Measurements from ENCODE around the gene ZSWIM4.
"Not testable (repeated sequence)": the region's sequence is repeated elsewhere in the genome, so short reads cannot be mapped to it uniquely, and the experiment has no call there.

Gene ZSWIM4

DNA sequence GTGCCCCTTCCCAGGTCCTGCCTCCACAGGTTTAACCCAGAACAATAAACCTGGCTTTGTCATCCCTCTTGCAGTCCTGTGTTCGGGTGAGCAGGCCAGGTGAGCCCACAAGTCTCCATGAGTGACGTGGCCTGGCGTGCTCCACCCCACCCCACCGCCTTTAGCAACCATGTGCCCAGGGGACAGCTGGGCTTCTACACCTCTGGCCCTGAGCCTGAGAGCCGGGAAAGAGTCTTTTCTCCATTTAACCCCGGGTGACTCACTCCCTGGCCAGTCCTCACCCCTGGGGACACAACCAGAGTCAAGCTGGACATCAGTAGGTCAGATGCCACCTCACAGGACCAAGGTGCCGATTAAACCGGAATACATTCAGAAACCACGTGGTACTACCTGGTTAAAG, 16.8 kb upstream of the ZSWIM4 start:
- no peak for DNase-seq (ENCODE audit: low read depth)

- no peak for DNase-seq (ENCODE audit: low read depth)
Measured at GRCh38 chr19:13778847-13779246, 16.4 kb upstream of the ZSWIM4 start.

DNA sequence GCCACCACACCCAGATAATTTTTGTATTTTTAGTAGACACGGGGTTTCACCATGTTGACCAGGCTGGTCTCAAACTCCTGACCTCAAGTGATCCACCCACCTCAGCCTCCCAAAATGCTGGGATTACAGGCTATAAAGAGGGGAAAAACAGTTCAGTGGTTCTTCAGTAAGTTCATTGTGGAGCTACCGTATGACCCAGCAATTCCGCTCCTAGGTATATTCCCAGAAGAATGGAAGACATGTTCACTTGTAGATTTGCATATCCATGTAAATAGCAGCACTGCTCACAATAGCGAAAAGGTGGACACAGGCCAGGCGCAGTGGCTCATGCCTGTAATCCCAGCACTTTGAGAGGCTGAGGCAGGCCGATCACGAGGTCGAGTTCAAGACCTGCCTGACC, 15.4 kb upstream of the ZSWIM4 start:
- DNase-seq (ENCODE audit: low read depth) = not testable (repeated sequence)

DNA sequence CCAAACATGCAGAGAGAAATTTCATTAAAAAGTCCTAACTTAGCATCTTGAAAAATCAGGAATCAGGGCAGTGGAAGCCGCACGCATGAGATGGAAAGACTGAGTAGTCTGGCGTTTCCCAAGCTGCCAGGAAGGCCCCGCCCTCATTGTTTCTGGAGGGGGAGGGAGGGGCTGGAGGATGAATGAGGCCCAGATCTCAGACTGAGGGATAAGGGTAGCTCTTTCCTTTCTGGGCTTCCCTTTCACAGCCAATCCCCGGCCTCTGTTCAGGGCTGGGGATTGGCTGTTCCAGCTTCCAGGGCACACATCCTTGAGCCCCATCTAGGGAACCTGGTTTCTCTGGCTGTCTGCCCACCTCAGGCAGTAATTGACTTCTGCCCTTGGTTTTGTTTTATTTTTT, 13.7 kb upstream of the ZSWIM4 start:
- no peak for DNase-seq (ENCODE audit: low read depth)

GRCh38 chr19:13782537-13782936, 12.7 kb upstream of the ZSWIM4 start:
- DNase-seq (ENCODE audit: low read depth) = no peak

- no peak for DNase-seq (ENCODE audit: low read depth)
Measured at GRCh38 chr19:13783565-13784500, 11.4 kb upstream of the ZSWIM4 start.

DNA sequence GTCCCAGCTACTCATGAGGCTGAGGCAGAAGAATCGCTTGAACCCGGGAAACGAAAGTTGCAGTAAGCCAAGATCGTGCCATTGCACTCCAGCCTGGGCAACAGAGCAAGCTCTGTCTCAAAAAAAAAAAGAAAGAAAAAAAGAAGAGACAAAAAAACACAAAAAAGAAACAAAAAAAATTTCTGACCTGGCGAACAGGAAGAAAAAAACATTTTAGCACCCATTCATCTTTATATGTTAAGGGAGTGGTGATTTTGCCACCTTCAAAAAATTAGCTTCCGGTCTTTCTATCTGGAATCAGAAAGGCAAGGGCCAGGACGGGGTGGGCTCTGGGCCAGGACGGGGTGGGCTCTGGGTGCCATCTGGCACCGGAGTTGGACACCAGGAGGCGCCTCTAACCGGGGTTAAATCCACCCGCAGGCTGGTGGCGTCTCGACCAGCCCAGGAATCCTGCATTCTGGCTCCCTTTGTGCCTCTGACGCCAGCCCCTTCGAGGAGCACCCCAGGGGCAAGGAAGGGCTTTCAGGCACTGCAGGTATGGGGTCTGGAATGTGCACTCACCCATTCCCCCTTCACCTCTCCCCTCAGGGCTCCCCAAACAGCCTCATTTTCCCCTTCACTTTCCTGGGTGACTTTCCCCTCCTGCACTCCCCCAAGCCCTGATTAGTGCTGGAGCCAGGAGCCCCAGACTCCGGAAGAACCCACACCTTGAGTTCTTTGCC, 10.4 kb upstream of the ZSWIM4 start:
- DNase-seq (ENCODE audit: low read depth) = peak; percentile 64

DNA sequence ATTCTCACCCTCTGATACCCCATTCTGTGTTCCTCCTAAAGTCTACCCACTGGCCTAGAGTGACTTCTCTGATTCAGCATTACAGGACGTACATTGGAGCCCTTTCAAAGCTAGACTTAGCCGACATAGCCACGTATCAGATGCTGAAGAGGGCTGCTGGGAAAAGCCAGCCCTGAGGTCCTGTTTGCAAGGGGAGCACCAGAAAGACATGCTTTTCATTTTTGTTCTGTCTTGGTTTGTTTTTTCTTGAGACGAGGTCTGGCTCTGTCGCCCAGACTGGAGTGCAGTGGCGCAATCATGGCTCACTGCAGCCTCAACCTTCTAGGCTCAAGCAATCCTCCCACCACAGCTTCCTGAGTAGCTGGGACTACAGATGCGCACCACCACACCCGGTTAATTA, 6.3 kb upstream of the ZSWIM4 start:
- DNase-seq (ENCODE audit: low read depth) = no peak

DNA sequence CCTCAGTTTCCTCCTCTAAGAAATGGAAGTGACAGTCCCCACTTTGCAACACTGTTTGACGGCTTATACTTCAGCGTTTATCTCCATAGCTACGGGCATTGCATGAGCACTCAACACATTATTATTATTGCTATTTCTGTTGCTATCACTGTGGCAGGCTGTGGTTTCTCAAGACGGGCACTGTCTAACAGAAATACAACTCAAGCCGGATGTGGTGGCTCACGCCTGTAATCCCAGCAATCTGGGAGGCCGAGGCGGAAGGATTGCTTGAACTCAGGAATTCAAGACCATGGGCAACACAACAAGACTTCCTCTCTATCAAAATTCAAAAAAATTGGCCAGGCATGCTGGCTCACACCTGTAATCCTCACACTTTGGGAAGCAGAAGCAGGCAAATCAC, 4.9 kb upstream of the ZSWIM4 start:
- DNase-seq (ENCODE audit: low read depth) = no peak

DNA sequence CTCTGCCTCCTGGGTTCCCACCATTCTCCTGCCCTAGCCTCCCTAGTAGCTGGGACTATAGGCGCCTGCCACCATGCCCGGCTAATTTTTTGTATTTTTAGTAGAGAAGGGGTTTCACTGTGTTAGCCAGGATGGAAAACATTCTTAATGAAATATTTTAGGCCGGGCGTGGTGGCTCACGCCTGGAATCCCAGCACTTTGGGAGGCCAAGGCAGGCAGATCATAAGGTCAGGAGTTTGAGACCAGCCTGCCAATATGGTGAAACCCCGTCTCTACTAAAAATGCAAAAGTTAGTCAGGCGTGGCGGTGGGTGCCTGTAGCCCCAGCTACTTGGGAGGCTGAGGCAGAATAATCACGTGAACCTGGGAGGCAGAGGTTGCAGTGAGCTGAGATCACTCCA, 1.9 kb upstream of the ZSWIM4 start:
- DNase-seq (ENCODE audit: low read depth) = not testable (repeated sequence)

GRCh38 chr19:13794398-13794756, 866 bp upstream of the ZSWIM4 start:
- DNase-seq (ENCODE audit: low read depth) = no peak

GRCh38 chr19:13795595-13796300, 505 bp downstream of the ZSWIM4 start:
- no peak for DNase-seq (ENCODE audit: low read depth)

DNA sequence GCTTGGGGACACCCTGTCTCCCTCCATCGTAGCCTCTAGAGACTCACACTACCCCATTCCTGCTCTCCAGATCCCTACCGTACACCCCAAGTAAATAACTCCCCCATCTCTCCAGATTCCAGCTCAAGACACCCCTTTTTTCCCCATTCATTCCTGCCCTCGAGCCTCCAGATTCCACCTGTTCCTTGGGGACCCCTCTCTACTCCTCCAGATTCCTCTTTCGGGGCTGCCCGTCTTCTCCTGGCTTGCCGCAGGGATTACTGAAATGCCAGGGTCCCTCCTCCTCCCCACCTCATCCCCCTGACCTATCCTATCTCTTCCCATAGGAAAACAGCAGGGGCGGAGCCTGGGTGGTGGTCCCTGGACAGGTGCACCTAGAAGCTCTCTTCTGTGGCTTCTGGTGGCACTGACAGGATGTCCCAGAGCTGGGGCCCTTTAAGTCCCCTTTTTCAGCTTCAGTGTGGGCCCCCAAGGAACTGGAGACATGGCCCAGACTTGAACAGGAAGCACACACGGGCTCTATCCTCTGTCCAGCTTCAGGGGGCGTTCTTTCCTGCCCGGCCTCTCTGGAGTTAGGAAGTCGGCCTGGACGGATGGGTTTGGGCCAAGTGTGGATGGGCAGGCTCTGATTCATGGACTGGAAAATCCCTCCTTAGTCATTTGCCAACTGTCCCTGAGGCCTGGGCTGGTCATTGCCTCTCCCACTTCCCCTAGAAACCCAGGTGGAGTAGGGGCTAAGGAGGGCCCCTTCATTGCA, 1.2 kb downstream of the ZSWIM4 start:
- no peak for DNase-seq (ENCODE audit: low read depth)

GRCh38 chr19:13797058-13797440, 1.8 kb downstream of the ZSWIM4 start:
- DNase-seq (ENCODE audit: low read depth) = no peak

DNA sequence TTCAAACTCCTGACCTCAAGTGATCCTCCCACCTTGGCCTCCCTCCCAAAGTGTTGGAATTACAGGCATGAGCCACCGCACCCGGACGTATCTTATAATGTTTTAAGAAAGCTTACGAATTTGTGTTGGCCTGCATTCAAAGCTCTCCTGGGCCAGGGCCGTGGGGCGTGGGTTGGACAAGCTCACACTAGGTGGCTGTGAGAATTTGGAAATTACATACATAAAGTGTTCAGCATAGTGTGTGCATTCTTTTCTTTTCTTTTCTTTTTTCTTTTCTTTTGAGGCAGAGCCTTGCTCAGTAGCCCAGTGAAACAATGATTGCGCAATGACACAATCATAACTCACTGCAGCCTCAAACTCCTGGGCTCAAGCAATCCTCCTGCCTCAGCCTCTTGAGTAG, 2.6 kb downstream of the ZSWIM4 start:
- no peak for DNase-seq (ENCODE audit: low read depth)

- DNase-seq (ENCODE audit: low read depth) = no peak
Measured at GRCh38 chr19:13799669-13800068, 4.4 kb downstream of the ZSWIM4 start.

- no peak for DNase-seq (ENCODE audit: low read depth)
Measured at GRCh38 chr19:13803038-13803437, 7.8 kb downstream of the ZSWIM4 start.

DNA sequence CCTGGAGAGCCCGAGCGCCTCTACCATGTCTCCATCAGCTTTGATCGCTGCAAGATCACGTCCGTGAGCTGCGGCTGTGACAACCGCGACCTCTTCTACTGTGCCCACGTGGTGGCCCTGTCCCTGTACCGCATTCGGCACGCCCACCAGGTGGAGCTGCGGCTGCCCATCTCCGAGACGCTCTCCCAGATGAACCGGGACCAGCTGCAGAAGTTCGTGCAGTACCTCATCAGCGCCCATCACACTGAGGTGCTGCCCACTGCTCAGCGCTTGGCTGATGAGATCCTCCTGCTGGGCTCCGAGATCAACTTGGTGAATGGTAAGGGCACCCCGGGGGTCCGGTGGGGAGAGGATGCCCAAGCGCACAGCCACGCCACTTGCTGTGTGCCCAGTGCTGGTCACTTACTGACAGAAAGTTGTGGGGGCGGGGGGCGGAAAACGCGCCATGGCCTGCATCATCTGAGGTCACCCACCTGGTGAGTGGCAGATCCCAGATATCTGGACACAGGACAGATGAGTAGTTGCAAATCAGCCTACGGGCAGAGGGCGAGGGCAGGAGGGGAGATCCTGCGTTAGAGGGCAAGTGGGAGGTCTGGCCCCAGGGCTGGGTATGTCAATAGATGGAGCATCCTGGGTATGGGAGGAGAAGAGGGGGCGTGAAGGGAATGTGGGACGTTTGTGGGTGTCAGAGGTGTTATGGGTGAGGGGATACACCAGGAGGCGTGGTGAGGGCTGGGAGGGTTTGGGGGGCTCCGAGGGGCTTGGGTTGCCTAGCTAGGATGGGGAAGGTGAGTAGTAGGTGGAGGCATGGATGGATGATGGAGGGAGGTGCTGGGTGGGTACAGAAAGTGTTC, 9.8 kb downstream of the ZSWIM4 start:
- no peak for DNase-seq (ENCODE audit: low read depth)

DNA sequence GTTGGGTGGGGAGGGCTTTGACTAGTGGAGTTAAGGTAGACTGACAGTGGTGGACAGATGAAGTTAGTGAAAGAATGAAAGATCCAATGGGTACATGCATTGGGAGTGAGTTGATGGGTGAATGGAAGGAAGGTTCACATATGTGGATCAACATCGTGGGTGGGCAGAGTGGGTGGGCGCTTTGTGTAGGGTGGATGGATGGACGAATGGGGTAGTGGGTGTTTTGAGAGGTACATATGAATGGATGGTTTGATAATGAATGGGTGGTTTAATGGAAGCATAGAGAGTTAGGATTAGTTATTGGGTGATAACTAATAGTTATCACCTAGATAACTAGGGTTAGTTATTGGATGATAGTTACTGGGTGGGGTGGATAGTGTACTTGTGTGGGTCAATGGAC, 11.5 kb downstream of the ZSWIM4 start:
- DNase-seq (ENCODE audit: low read depth) = no peak

- DNase-seq (ENCODE audit: low read depth) = no peak
Measured at GRCh38 chr19:13807421-13808021, 12.3 kb downstream of the ZSWIM4 start.

GRCh38 chr19:13808856-13809255, 13.6 kb downstream of the ZSWIM4 start:
- DNase-seq (ENCODE audit: low read depth) = no peak

Data from activated T-cell treated with anti-CD3 and anti-CD28 coated beads for 1 hour (primary cell).